Non-pigmented ciliary epithelial cell (primary cell): Measurements from ENCODE around the gene IL13RA2.

Experiments
- DNase-seq: peaks from one replicate; pipeline ENCODE4 v3.0.0-alpha.2; 2010; ENCODE audit warnings: low read depth

IL13RA2 gene

GRCh38 chrX:115017455-115017854 lies at the start of gene IL13RA2:
TSS of gene IL13RA2 (minus strand) at chrX:115017616. CDS start at chrX:115017269, 347 bp downstream.
- no peak for DNase-seq

- no peak for DNase-seq
Measured at GRCh38 chrX:115065304-115065703, 47.9 kb upstream of the IL13RA2 start.

- no peak for DNase-seq
Measured at GRCh38 chrX:115060013-115060412, 42.6 kb upstream of the IL13RA2 start.

- peak; percentile 46 for DNase-seq
Measured at GRCh38 chrX:115058276-115058675, 40.9 kb upstream of the IL13RA2 start.

GRCh38 chrX:115054876-115055275 lies 37.5 kb upstream of the IL13RA2 start:
- no peak for DNase-seq

GRCh38 chrX:115053223-115053622 lies 35.8 kb upstream of the IL13RA2 start:
- no peak for DNase-seq

GRCh38 chrX:115047715-115048114 lies 30.3 kb upstream of the IL13RA2 start:
- no peak for DNase-seq

GRCh38 chrX:115047181-115047580 lies 29.8 kb upstream of the IL13RA2 start:
- no peak for DNase-seq

- no peak for DNase-seq
Measured at GRCh38 chrX:115040417-115040816, 23.0 kb upstream of the IL13RA2 start.

GRCh38 chrX:115038406-115038805 lies 21.0 kb upstream of the IL13RA2 start:
- DNase-seq: no peak

- no peak for DNase-seq
Measured at GRCh38 chrX:115036029-115036428, 18.6 kb upstream of the IL13RA2 start.

GRCh38 chrX:115031989-115032388 lies 14.6 kb upstream of the IL13RA2 start:
- DNase-seq: no peak

GRCh38 chrX:115030625-115031024 lies 13.2 kb upstream of the IL13RA2 start:
- no peak for DNase-seq

GRCh38 chrX:115029869-115030570 lies 12.6 kb upstream of the IL13RA2 start:
- DNase-seq: no peak

GRCh38 chrX:115029440-115029839 lies 12.0 kb upstream of the IL13RA2 start:
- DNase-seq: no peak

- DNase-seq: no peak
Measured at GRCh38 chrX:115023811-115024210, 6.4 kb upstream of the IL13RA2 start.

- peak; percentile 55 for DNase-seq
Measured at GRCh38 chrX:115023139-115023538, 5.7 kb upstream of the IL13RA2 start.

GRCh38 chrX:115021121-115021520 lies 3.7 kb upstream of the IL13RA2 start:
- DNase-seq: no peak

GRCh38 chrX:115018944-115019343 lies 1.5 kb upstream of the IL13RA2 start:
- DNase-seq: no peak

GRCh38 chrX:115018040-115018647 lies 728 bp upstream of the IL13RA2 start:
- DNase-seq: no peak

GRCh38 chrX:115013705-115014104 lies 3.7 kb downstream of the IL13RA2 start:
- no peak for DNase-seq

- DNase-seq: no peak
Measured at GRCh38 chrX:115011428-115011827, 6.0 kb downstream of the IL13RA2 start.

GRCh38 chrX:114999906-115000305 lies 17.5 kb downstream of the IL13RA2 start:
- DNase-seq: no peak

- no peak for DNase-seq
Measured at GRCh38 chrX:114997779-114998178, 19.6 kb downstream of the IL13RA2 start.
